Fibroblast of skin of scalp (primary cell): ENCODE data around the gene AMPD3.

Experiments used
- DNase-seq: peaks from one replicate; pipeline ENCODE4 v3.0.0-alpha.2; 2013

Gene AMPD3

DNA sequence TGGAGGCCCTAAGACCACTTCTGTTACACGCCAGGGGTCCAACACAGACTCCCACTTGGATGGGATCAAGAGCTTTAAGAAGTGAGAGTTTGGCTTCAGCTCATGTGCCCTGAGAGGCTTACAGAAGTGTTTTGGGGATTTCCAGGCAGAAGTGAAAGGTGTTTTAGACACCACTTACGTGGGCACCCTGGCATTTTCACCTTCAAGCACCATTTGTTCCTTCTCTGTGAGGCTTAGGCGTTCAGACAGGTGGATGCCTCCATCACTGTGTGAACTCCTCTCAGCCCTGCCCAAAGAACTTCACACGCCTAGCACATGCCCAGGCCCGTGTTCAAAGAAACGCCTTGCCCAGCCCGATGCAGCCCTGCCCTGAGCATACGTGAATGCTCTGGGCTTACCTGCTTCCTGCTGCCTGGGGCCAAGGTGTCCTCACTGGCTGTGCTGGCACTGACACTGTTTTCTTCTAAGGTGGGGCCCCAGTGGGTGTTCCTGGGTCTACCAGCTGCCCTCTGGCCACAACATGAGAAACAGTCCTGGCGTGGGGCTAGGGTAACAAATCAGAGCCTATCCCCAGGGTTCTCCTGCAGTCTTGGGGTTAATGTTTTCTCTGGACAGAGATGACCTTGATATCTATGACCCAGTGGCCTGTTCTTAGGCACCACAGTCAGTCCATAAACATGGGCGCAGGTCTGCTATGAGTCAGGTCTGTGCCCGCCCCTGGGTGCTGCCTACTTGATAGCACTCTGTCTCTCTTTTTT is 34.0 kb downstream of the AMPD3 start:
- DNase-seq = no peak

DNA sequence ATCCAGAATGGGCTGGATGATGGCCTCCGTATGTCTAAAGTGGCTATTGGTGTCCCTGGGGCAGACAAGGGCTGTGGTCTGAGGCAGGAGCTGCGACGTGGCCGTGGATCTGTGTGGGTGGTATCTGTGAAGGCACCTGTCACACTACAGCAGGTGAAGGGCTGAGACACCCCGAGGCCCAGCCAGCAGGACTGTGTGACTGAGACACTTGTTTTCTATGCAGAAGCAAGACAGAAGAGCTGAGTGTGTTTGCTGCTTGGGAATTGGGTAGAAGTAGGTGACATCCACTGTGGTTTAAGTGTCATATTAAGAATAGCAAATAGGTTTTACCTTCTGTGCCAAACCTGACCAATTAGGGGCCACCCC is 35.0 kb downstream of the AMPD3 start:
- no peak for DNase-seq

DNA sequence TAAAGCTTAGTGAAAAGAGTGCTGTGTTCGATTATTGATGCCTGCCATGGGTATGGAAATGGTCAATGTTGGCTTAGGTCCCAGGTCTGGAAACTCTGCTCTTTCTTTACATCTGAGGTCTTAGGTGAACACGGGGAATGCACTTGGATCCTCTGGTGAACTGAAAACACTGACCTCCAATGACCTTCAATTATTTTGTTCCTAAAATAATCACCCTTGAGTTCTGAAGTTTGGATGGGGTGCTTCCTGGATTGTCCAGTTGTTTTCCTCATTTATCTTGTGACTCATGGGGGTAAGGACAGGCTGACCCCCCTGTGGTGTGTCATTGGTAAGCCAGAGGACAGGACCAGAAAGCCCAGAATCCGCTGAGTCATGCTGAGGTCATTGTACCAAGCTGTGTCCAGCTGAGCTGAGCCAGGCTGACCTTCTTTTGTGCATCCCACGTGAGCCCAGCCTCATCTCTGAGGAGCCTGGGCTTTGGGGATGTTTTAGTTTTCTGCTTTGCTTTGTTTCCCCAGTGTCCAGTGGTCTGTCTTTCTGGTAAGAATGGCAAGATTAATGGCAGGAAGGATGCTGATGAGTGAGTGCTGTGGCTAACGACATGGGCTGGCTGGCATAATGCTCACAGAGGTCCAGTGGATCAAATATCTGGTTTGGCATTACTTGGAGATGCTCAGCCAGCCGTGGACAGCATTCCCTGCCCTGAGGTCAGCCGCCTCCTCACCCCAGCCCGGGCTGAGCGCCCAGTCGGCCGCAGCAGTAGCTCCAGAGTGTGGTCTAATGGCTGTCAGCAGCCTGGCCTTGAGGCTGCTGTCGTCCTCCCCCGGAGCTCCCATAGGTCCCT is 35.6 kb downstream of the AMPD3 start:
- peak; percentile 78 for DNase-seq

DNA sequence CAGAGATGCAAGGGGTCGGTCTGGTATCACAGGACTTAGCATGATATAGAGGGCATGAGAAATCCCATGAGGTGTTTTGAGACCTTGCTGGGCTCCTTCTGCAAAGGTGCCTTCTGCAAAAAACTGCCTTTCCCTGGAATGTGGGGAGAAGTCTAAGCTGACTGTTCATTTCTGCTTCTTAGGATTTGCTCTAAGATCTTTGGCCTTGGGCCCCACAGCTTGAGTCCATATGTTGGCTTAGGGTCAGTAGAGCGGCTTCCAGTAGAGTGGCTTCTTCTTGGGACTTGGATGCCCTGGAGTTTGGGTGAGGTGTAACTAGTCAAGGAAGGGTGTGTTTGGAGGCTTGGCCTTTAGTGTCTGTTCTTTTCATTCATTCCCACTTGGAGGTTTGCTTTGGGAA is 37.0 kb downstream of the AMPD3 start:
- no peak for DNase-seq

DNA sequence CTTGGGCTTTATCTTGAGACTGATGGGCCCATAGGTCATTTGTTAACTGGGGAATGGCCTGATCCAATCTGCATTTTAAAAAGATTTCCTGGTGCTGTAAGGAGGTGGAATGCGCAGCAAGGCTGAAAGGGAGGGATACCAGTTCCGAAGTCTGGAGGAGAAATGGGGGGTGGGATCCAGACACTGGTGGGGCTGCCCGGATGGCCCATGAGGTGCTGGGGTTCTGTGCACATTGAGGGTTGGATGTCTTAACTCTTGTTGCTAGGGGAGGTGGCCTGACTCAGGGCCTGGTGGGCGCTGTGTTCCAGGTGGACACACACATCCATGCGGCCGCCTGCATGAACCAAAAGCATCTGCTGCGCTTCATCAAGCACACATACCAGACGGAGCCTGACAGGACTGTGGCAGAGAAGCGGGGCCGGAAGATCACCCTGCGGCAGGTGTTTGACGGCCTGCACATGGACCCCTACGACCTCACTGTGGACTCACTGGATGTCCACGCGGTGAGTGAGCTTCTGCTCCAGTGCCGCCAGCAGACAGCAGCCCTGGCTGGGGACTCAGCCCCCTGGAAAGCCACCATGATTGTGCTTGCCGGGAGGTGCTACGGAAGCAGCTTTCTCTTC is 38.1 kb downstream of the AMPD3 start:
- DNase-seq = no peak

DNA sequence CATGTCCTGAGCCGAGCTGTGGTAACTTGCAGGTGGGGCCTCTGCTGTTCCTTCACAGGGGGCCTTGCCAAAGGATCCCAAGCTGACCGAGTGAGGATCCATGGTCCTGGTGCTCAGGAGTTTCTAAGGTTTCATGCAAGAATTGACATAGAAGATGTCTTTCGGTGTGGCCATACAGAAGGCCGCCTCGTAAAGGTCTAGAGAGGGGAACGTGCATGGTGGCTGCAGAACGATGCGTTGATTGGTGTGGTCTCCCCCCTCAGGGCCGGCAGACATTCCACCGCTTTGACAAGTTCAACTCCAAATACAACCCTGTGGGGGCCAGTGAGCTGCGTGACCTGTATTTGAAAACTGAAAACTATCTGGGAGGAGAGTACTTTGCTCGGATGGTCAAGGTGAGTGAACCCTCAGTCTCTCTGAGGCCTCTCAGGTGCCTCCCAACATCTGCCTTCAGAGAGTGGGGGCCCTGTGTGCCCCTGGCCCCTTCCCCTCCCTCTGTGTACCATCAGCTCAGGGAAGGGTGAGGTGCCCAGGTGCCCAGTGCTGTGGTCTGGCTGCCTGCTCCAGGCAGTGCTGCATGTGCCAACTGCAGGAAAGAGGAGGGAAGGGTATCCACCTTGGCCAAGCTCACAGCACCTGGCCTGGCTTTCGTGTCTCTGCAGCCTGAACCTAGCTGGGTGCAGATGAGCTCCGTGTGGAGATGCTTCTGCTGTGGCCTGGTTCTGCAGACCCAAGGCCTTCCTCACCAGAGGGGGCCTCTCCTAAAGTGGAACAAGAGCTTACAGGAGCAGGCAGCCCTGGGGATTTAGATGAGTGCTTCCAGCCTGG is 39.8 kb downstream of the AMPD3 start:
- no peak for DNase-seq

DNA sequence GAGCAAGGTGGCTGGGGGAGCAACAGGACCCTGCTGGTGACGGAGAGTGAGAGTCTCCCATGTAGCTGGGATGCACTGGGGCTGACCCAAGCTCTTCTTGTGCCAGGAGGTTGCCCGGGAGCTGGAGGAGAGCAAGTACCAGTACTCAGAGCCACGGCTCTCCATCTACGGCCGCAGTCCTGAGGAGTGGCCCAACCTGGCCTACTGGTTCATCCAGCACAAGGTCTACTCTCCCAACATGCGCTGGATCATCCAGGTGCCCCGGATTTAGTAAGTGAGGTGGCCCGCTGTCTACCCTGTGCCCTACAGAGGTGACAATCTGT is 40.4 kb downstream of the AMPD3 start:
- DNase-seq = no peak

DNA sequence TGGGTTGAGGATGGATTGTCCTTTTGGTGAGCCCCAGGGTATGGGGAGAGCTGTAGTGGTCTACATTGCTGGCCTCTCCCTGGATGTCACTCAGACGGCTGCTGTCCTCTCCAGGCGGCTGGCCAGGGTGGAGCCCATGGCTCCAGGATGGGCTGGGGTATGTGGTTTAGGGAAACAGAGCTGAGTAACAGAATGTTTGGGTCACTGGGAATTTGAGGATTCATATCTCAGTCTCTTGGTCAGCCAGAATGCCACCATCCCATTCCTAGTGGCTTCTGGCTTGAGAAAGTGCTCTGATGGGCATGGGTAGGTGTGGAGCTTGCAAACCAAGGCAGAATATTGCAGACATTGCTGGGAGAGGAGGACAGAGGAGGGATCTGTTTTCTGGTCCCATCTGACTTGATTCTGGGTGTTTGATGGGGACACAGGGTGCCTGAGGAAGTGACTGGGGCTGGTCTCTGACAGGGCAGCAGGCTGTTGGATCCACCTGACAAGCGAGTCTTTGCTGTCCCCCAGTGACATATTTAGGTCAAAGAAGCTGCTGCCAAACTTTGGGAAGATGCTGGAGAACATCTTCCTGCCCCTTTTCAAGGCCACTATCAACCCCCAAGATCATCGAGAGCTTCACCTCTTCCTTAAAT is 41.4 kb downstream of the AMPD3 start:
- DNase-seq = no peak

DNA sequence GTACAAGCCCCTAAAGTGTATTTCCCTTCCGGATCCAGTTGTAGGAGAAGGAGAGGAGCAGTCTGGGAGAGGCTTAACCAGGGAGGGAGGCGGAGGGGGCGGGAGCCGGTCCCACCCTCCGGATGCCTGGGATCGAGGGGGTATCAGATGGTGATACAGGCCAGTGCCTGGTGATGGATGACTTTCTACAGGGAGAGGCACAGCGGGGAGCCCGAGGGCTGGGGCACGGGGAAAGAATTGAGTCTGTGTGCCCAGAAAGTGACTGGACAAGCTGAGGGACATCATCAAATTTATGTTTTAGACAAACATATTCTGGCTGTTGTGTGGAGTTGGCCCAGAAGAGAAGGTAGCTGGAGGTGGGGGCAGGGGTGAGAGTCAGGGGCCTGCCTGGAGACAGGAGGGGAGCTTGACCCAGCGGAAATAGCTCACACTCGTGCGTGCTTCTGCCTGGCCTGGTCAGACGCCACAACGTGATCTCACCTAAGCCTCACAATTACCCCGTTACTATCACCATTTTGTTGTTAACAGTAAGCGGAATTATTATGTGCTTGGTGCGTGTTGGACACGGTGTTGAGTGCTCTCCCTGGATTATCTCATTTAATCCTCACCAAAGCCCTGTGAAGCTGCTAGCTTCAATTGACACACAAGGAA is 42.4 kb downstream of the AMPD3 start:
- no peak for DNase-seq

DNA sequence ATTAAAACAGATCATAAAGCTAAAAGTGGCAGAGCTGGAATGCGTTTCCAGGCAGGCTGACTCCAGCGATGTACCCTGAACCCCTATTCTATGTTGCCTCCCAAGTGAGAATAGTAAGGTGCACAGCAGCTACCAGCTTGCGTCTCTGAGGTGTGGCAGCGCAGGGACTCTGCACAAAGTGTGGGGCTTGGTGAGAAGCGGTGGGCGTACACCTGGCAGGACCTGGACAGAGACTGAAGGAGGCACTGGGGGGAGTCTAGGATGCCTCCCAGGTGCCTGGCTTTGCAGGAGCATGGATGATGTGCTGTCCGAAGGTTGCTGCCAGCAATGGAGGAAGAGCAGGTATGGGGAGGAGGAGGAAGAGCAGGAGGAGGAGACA is 42.9 kb downstream of the AMPD3 start:
- DNase-seq = no peak

DNA sequence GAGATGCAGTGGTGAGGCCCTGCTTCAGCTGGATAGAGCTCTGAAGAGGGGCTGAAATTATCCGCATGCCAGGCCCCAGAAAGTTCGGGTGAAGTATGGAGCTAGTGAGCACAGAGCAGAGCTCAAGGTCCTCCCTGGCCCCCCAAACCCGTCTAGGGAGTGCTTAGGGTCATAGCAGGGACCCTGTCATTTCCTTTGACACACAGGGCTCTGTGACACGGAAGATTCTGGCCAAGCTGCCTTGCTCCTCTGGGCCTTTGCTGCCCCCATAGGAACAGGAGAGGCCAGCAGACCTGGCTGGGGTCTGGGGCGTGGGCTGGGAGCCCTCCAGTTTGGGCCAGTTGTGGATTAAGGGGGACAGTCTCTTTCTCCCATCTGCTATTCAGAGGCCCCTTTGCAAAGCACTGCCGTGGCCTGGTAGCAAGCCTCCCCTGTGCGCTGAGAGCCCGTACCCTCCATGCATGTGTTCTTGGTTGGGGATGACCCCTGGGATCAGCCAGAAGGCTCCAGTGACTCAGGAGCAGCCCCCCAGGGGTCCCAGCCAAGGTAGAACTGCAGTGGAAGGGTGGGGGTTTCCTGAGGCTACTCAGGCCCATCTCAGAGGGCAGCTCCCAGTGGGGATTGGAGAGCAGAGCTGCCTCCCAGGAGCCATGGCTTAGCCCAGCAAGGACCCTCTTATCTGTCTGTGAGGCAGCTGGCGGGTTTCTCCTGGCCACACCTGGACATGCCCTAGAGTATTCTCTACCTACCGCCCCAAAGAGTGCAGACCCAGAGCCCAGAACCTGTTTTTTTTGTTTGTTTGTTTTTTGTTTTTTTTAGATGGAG is 43.6 kb downstream of the AMPD3 start:
- no peak for DNase-seq

DNA sequence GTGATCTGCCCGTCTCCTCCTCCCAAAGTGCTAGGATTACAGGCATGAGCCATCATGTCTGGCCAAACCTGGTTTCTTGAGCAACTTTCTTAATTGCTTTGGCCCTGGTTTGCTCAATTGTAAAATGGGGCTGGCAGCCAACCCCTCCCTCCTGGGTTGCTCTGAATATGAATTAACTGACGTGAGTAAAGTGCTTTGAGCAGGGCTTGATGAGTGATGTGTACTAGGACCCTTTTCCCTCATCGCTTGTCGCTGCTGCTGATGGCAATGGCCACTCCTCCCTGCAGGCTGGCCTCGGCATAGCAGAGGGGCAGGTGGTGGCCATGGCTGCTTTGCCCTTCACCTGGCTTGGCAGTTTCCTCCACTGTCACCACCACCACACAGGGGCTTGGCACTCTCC is 44.4 kb downstream of the AMPD3 start:
- no peak for DNase-seq

DNA sequence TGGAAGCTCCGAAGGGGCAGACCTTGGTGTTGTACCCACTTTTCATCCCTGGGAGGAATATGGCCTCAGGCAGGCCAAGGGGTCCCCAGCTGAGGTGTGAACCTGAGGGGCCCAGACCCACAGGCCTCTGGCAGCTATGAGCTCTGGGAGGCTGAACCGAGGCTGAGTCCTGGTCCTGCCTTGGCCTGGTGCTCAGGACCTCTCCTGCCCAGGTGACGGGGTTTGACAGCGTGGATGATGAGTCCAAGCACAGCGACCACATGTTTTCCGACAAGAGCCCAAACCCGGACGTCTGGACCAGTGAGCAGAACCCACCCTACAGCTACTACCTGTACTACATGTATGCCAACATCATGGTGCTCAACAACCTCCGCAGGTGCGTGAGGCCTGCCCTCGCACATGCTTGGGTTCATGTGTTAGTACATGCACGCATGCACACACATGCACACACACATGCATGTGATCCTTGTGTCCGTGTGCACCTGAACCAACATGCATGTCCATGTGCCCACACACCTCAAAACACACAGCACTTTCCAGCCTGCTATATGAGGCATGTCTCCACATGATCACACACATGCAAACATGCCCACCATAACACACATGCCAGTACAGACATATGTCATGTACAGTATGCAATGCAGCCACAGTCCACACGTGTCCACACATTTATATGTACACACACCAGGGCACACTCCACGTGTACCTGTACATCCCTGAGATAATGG is 45.0 kb downstream of the AMPD3 start:
- no peak for DNase-seq

DNA sequence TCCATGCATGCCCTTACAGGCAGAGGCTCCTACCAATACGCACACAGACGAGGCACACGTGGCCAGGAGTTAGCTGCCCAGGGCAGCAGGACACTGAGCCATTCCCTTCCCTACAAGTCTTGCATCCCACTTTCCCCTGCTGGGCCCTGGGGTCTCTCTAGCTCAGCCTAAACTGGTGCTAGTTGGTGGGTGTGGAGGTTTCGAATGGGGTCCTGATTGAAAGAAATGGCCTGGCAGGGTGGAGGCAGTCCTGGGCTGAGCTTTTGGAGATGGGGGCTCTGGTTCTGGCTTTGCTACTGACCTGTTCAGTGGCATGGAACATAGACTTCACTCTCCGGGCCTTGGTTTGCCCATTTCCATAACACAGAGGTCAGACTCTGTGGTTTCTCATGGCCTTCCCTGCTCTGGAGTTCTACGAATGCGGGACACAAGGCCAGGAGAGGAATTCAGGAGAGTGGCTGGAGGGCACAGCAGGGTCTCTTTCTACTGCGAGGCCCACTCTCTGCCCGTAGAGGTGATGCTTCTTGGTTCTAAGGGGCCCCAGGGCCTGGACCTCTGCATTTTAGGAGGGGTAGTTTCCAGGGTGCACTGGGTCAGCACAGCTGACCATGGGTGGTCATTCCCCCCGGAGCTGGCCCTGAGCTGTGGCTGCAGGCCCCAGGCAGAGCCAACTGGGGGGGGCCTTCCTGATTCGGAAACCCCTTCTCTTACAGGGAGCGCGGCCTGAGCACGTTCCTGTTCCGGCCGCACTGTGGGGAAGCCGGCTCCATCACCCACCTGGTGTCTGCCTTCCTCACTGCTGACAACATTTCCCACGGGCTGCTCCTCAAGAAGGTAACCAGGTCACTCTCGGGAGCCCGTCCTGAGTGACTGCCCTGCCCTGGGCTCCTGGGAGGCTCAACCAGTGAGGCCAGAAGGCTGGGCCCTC is 46.0 kb downstream of the AMPD3 start:
- DNase-seq = no peak

DNA sequence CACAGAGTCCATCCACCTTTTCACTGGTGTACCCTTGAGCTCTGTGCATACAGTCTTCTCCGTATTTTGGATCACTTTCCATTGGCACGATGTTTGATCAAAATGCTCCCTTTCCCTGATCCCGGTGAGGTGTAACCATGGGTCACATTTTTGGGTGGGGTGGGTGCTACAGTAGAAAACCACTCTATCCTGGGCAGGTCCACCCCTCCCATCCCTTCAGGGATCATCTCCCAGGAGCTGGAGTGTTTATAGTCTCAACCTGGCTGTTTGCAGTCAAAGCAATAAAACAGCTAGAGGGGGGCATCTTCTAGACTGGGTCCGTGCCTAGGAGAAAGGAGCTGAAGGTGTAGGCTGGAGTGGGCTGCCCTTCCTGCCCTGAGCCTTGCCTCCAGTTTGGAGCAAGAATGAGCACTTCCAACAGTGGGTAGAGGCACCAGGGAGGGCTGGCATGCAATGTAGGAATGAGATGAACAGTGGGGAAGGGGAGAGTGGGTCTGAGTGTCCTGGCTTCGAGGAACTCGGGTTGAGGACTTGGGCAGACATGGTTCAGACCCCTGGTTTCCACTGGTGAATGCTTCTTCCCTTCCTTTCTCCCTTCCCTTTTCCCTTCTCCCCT is 47.1 kb downstream of the AMPD3 start:
- no peak for DNase-seq

DNA sequence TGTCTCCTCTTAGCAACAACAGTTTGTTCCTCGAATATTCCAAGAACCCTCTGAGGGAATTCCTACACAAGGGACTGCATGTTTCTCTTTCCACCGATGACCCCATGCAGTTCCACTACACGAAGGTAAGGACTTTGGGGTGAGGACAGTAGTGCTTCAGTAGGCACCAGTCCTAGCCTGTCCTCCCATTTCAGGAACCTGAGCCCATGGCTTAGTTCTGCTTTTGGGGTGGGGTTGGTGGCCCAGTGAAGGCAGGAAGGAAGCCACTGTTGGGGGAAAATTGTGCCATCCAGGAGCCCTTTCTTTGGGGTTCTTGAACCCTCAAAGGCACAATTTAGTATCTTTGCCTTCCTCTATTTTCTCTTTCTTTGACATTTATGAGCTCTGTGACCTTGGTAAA is 47.7 kb downstream of the AMPD3 start:
- DNase-seq = no peak

DNA sequence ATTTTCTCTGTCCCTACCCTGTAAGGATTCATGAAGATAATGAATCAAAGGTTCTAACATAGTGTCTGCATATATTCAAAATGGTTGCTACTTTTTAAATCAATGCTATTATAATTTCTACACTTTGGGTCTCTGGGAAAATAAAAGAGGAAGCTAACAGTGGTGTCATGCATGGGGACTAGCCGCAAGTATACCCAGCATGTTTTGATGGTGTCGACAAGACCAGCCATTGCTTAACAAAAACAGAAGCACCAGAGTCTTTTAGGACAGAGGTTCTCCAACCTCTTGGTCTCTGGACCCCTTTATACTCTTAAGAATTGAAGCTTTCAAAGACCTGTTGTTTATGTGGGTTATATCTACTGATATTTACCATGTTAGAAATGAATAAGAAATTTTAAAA is 48.2 kb downstream of the AMPD3 start:
- DNase-seq = no peak

DNA sequence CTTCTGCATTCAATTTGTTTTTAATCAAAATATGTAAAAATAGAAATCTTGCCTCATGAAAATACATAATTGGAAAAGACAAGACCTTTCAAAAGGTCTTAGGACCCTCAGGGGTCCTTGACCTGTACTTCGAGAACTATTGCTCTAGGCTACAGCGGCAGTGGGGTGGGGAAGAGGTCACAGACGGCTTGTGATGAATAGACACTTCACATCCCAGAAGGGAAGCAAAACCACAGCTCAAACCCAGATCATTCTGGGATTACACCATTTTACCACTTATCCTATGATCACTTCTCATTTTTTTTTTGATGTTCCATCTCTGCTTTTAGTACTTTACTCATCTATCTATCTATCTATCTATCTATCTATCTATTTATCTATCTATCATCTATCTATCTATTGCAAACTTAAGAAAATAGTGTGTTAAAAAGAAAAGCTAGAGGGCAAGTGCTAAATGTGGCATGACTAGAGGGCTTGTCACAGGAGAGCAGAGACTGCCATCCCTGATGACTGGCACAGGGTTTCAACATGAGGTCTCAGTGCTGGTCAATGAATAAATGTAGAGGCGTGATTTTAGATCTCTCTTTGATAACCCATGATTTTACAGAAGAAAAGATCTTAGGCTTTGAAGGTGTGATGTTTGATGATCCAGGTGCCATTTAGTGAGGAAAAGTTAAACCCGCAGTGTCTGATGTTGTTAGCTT is 48.9 kb downstream of the AMPD3 start:
- DNase-seq = no peak
